Subcutaneous adipose tissue (tissue), 4 donors: ENCODE measurements around the gene PIK3CD. TPM values are rescaled to one million over a fixed set of nuclear protein-coding genes. Genes with fewer than 3 reads are reported as not detected.

Experiments
- total RNA-seq, 4 donors: library from RNA; depleted of rRNA; stranded (reverse); fragments of >200 nt; gene quantifications; one replicate each; pipeline ENCODE4 v1.1.0, GENCODE V29; 2016
- TF ChIP-seq, protein P1 (sequence below): fragments of 450-650 bp; IDR thresholded peaks from one replicate; pipeline ENCODE4 v1.5.1; 2016; ENCODE audit warnings: low read depth, mild to moderate bottlenecking, control low read depth, antibody characterized with exemption, moderate library complexity

The PIK3CD gene
- total RNA-seq, 4 donors from 2014 or later, result 4.7 to 13.9 (median 10.3) TPM

- TF ChIP-seq, protein P1, sequence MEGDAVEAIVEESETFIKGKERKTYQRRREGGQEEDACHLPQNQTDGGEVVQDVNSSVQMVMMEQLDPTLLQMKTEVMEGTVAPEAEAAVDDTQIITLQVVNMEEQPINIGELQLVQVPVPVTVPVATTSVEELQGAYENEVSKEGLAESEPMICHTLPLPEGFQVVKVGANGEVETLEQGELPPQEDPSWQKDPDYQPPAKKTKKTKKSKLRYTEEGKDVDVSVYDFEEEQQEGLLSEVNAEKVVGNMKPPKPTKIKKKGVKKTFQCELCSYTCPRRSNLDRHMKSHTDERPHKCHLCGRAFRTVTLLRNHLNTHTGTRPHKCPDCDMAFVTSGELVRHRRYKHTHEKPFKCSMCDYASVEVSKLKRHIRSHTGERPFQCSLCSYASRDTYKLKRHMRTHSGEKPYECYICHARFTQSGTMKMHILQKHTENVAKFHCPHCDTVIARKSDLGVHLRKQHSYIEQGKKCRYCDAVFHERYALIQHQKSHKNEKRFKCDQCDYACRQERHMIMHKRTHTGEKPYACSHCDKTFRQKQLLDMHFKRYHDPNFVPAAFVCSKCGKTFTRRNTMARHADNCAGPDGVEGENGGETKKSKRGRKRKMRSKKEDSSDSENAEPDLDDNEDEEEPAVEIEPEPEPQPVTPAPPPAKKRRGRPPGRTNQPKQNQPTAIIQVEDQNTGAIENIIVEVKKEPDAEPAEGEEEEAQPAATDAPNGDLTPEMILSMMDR, result no peak
Measured at GRCh38 chr1:9624081-9624480, 27.4 kb upstream of the PIK3CD start.

- TF ChIP-seq, protein P1, result no peak
Measured at GRCh38 chr1:9626201-9626608, 25.3 kb upstream of the PIK3CD start.

GRCh38 chr1:9628541-9629444 lies 22.7 kb upstream of the PIK3CD start:
- TF ChIP-seq, protein P1, result no peak

- TF ChIP-seq, protein P1, result no peak
Measured at GRCh38 chr1:9629445-9630201, 21.9 kb upstream of the PIK3CD start.

- TF ChIP-seq, protein P1, result no peak
Measured at GRCh38 chr1:9630331-9631111, 21.0 kb upstream of the PIK3CD start.

DNA sequence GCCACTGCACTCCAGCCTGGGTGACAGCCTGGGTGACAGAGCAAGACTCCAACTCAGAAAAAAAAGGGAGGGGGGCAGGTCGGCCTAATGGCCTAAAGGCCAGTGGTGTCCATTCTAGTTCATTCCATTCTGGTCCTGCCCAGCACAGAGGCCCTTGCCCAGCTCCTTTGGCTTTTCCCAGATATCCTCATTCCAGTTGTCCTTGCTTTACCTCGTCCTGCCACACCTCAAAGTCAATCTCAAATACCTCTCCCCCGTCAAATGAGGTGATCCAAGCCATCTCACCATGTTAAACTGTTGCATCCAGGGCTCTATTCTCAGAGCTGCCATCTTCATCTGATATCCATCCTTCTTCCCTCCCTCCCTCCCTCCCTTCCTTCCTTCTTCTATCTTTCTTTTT lies 19.9 kb upstream of the PIK3CD start:
- TF ChIP-seq, protein P1, result no peak
